ENCODE data around the gene KRT32.
"Not testable (repeated sequence)": the region's sequence is repeated elsewhere in the genome, so short reads cannot be mapped to it uniquely, and the experiment has no call there.

Gene KRT32

GRCh38 chr17:41463746-41464145 lies 3.4 kb downstream of the KRT32 start:
- no peak for DNase-seq

- no peak for DNase-seq
These were observed 4.5 kb downstream of the KRT32 start for GRCh38 chr17:41462705-41463104.

- no peak for DNase-seq
These were observed 9.5 kb downstream of the KRT32 start for GRCh38 chr17:41457676-41458075.

GRCh38 chr17:41456204-41456603 lies 11.0 kb downstream of the KRT32 start:
- no peak for DNase-seq

- DNase-seq: no peak
These were observed 11.9 kb downstream of the KRT32 start for GRCh38 chr17:41455236-41455635.

GRCh38 chr17:41453066-41453465 lies 14.1 kb downstream of the KRT32 start:
- no peak for DNase-seq

- no peak for DNase-seq
These were observed 14.9 kb downstream of the KRT32 start for GRCh38 chr17:41452281-41452680.

GRCh38 chr17:41451154-41451728 lies 15.9 kb downstream of the KRT32 start:
- DNase-seq: no peak

- DNase-seq: no peak
These were observed 18.2 kb downstream of the KRT32 start for GRCh38 chr17:41449008-41449407.

- DNase-seq: no peak
These were observed 18.7 kb downstream of the KRT32 start for GRCh38 chr17:41448506-41448905.

GRCh38 chr17:41446806-41447205 lies 20.4 kb downstream of the KRT32 start:
- no peak for DNase-seq

GRCh38 chr17:41444640-41445039 lies 22.5 kb downstream of the KRT32 start:
- no peak for DNase-seq

- DNase-seq: no peak
These were observed 23.0 kb downstream of the KRT32 start for GRCh38 chr17:41444186-41444585.

GRCh38 chr17:41442739-41443138 lies 24.4 kb downstream of the KRT32 start:
- DNase-seq: no peak

- DNase-seq: no peak
These were observed 26.6 kb downstream of the KRT32 start, which contains the start of gene KRT38 for GRCh38 chr17:41440531-41441033. Gene KRT38 (minus strand): TSS chr17:41440983. CDS start chr17:41440921, 62 bp downstream.

GRCh38 chr17:41439375-41439774 lies 27.8 kb downstream of the KRT32 start:
- DNase-seq: no peak

GRCh38 chr17:41437769-41438168 lies 29.4 kb downstream of the KRT32 start:
- DNase-seq: no peak

- no peak for DNase-seq
These were observed 29.9 kb downstream of the KRT32 start for GRCh38 chr17:41437254-41437653.

- DNase-seq: no peak
These were observed 32.8 kb downstream of the KRT32 start for GRCh38 chr17:41434415-41434814.

GRCh38 chr17:41434005-41434404 lies 33.2 kb downstream of the KRT32 start:
- DNase-seq: no peak

GRCh38 chr17:41433586-41433985 lies 33.6 kb downstream of the KRT32 start:
- no peak for DNase-seq

- DNase-seq: not testable (repeated sequence)
These were observed 36.8 kb downstream of the KRT32 start for GRCh38 chr17:41430376-41430775.

- no peak for DNase-seq
These were observed 37.5 kb downstream of the KRT32 start for GRCh38 chr17:41429667-41430066.

- no peak for DNase-seq
These were observed 38.4 kb downstream of the KRT32 start for GRCh38 chr17:41428591-41429291.
